ENCODE results near the gene CSF2.
"Not testable (repeated sequence)": the region's sequence is repeated elsewhere in the genome, so short reads cannot be mapped to it uniquely, and the experiment has no call there.

The CSF2 gene

DNA sequence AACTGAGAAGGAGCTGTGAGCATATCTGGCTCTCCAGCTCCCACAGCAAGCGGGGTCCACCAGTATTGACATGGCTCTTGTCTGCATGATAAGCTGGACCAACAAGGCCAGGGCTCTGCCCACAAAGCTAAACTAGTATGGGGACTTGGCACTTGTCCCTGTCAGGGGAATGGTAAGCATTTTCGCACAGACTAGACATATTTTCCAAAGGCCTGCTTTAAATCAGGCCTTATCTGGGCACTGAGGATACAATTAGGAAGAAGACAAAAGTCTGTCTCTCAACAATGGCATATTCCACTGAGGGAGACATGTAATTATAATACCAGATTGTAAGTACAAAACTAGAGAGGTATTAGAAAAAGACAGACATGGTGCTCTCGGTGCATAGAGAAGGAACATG is 32.1 kb downstream of the CSF2 start:
- no peak for DNase-seq (ENCODE audit: extremely low read depth in 1 of 2, low read depth in 1 of 2)

- not testable (repeated sequence) for DNase-seq (ENCODE audit: extremely low read depth in 1 of 2, low read depth in 1 of 2)
Observed at GRCh38 chr5:132108495-132108894, 34.9 kb downstream of the CSF2 start.

- not testable (repeated sequence) for DNase-seq (ENCODE audit: extremely low read depth in 1 of 2, low read depth in 1 of 2)
Observed at GRCh38 chr5:132108957-132109356, 35.4 kb downstream of the CSF2 start.

- no peak for DNase-seq (ENCODE audit: extremely low read depth in 1 of 2, low read depth in 1 of 2)
Observed at GRCh38 chr5:132109494-132110053, 36.0 kb downstream of the CSF2 start.

- DNase-seq (ENCODE audit: extremely low read depth in 1 of 2, low read depth in 1 of 2): no peak
Observed at GRCh38 chr5:132110195-132110594, 36.6 kb downstream of the CSF2 start.

DNA sequence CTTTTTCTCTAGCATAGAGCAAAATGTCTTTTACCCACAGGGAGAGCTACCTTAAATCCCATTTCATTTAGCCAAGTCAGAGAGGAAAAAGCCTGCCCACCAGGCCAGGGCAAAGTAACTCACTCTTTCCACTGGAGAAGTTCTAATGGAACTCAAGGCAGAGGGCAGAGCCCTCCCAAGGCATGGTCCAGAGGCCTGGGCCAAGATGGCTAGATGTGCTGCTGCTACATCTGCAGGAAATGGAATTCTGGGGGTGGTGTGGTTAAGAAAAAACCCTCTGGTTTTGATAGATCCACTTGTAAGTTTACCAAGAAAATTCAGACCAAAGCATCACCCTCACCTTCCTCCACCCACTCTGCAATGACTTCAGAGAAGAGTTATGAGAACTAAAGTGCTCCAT is 37.3 kb downstream of the CSF2 start:
- no peak for DNase-seq (ENCODE audit: extremely low read depth in 1 of 2, low read depth in 1 of 2)

DNA sequence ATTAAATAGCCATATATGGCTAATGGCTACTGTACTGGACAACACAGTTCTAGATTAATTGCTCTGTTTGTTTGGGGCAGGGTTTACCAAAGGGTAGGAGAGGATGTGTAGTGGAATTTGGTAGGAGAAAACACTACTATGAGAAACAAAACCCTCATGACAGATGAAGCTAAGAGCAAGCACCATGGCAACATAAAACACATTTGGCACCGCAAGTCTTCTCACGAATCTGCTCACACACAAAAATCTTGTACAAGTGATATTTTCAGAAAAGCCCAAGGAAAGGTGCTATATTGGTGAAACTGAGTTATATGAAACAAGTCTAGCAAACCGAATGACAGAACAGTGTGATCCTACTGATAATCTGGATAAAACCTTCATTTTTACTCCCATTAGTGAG is 38.5 kb downstream of the CSF2 start:
- no peak for DNase-seq (ENCODE audit: extremely low read depth in 1 of 2, low read depth in 1 of 2)

GRCh38 chr5:132114150-132115121 is 40.8 kb downstream of the CSF2 start:
- DNase-seq (ENCODE audit: extremely low read depth in 1 of 2, low read depth in 1 of 2): no peak

- DNase-seq (ENCODE audit: extremely low read depth in 1 of 2, low read depth in 1 of 2): no peak
Observed at GRCh38 chr5:132115375-132115774, 41.8 kb downstream of the CSF2 start.

GRCh38 chr5:132116072-132116471 is 42.5 kb downstream of the CSF2 start:
- no peak for DNase-seq (ENCODE audit: extremely low read depth in 1 of 2, low read depth in 1 of 2)

- DNase-seq (ENCODE audit: extremely low read depth in 1 of 2, low read depth in 1 of 2): not testable (repeated sequence)
Observed at GRCh38 chr5:132116909-132117489, 43.4 kb downstream of the CSF2 start.

GRCh38 chr5:132120717-132121116 is 47.1 kb downstream of the CSF2 start:
- DNase-seq (ENCODE audit: extremely low read depth in 1 of 2, low read depth in 1 of 2): not testable (repeated sequence)

DNA sequence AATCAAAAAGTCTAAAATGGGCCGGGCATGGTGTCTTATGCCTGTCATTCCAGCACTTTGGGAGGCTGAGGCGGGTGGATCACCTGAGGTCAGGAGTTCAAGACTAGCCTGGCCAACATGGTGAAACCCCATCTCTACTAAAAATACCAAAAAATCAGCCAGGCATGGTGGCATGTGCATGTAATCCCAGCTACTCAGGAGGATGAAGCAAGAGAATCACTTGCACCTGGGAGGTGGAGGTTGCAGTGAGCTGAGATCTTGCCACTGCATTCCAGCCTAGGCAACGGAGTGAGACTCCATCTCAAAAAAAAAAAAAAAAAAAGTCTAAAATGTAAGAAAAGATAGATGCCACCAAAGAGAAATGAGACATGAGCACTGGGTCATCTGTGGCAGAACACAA is 49.4 kb downstream of the CSF2 start:
- DNase-seq (ENCODE audit: extremely low read depth in 1 of 2, low read depth in 1 of 2): not testable (repeated sequence)

DNA sequence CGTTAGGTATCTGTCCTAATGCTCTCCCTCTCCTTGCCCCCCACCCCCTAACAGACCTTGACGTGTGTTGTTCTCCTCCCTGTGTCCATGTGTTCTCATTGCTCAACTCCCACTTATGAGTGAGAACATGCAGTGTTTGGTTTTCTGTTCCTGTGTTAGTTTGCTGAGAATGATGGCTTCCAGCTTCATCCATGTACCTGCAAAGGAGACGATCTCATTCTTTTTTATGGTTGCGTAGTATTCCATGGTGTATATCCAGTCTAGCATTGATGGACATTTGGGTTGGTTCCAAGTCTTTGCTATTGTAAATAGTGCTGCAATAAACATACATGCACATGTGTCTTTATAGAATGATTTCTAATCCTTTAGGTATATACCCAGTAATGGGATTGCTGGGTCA is 50.0 kb downstream of the CSF2 start:
- DNase-seq (ENCODE audit: extremely low read depth in 1 of 2, low read depth in 1 of 2): not testable (repeated sequence)

All from activated CD8-positive, alpha-beta memory T cell treated with anti-CD3 and anti-CD28 coated beads for 1 hour (primary cell).